Tibial artery (tissue), 4 donors: ENCODE results near the gene MAP9.

Experiments used
- DNase-seq, 2 donors: peaks; one replicate each; pipeline ENCODE4 v3.0.0-alpha.2; 2019
- H3K27ac ChIP-seq, 2 donors: fragments of 200-600 bp; sonication (generic) in 1 of 2; 1 replicate in 1 of 2; 2 replicates in 1 of 2; pipeline ENCODE4 v1.5.1; 2018 to 2019; ENCODE audit warnings: mild to moderate bottlenecking in 1 of 2
- H3K27me3 ChIP-seq, 2 donors: fragments of 200-600 bp; sonication (generic) in 1 of 2; one replicate each; pipeline versions ENCODE4 v1.5.1 to v1.6.0; 2016 to 2019
- H3K36me3 ChIP-seq, 3 donors: fragments of 200-600 bp; sonication (generic) in 2 of 3; one replicate each; pipeline ENCODE4 v1.5.1; 2016 to 2019; ENCODE audit warnings: mild to moderate bottlenecking in 2 of 3
- H3K4me1 ChIP-seq, 4 donors: fragments of 200-600 bp; sonication (generic) in 2 of 4; 1 replicate in 3 of 4; 2 replicates in 1 of 4; pipeline ENCODE4 v1.5.1; 2016 to 2019
- H3K4me3 ChIP-seq, 2 donors: fragments of 200-600 bp; sonication (generic) in 1 of 2; 1 replicate in 1 of 2; 2 replicates in 1 of 2; pipeline ENCODE4 v1.5.1; 2018 to 2019; ENCODE audit warnings: mild to moderate bottlenecking in 2 of 2
- H3K9me3 ChIP-seq, 3 donors: fragments of 200-600 bp; sonication (generic) in 1 of 3; one replicate each; pipeline ENCODE4 v1.5.1; 2016 to 2019
- intact Hi-C: fragments of 100-400 bp; cut with DNase I; formaldehyde crosslinking; loops from one replicate; pipeline ENCODE4 v1.15.0; 2023; ENCODE audit warnings: low total_unique reads
- TF ChIP-seq, protein P1 (sequence below), 2 experiments: fragments of 200-600 bp in 1 of 2; fragments of 450-650 bp in 1 of 2; IDR thresholded peaks; one replicate each; pipeline ENCODE4 v1.5.1; 2017 to 2019; ENCODE audit warnings: antibody characterized with exemption in 2 of 2, mild to moderate bottlenecking in 1 of 2, moderate library complexity in 1 of 2

MAP9 gene

DNA sequence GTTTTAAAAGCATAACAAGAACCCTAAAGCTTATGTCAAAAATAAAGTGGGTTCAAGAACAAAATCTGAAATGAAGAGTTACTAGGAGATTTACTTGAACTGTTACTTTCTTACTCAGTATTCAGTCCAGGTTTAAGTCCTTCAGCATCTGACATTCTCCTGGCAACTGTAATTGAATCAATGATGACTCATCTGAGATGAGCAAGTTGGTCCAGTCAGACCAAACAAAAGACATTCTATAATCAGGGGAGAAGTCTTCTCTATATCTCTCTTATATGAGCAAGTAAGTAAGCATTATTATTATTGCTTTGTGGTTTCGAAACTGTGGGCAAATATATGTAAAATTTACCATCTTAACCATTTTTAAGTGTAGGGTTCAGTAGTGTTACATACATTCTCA lies 34.6 kb downstream of the MAP9 start:
- intact Hi-C loops: no loop called here

GRCh38 chr4:155339999-155340398 lies 36.8 kb downstream of the MAP9 start:
- Histone ChIP-seq H3K36me3 (peaks cover 0 to 1% (median 0%) of the 10 kb centered on the region in 3 donors), H3K27ac (no peak overlapping the region), H3K4me1 (no peaks in the 10 kb centered on the region), H3K9me3 (no peaks in the 10 kb centered on the region), H3K27me3 (no peaks in the 10 kb centered on the region), H3K4me3 (no peak overlapping the region)
- no peak for DNase-seq
- intact Hi-C loops: no loop called here
- TF ChIP-seq, protein P1, sequence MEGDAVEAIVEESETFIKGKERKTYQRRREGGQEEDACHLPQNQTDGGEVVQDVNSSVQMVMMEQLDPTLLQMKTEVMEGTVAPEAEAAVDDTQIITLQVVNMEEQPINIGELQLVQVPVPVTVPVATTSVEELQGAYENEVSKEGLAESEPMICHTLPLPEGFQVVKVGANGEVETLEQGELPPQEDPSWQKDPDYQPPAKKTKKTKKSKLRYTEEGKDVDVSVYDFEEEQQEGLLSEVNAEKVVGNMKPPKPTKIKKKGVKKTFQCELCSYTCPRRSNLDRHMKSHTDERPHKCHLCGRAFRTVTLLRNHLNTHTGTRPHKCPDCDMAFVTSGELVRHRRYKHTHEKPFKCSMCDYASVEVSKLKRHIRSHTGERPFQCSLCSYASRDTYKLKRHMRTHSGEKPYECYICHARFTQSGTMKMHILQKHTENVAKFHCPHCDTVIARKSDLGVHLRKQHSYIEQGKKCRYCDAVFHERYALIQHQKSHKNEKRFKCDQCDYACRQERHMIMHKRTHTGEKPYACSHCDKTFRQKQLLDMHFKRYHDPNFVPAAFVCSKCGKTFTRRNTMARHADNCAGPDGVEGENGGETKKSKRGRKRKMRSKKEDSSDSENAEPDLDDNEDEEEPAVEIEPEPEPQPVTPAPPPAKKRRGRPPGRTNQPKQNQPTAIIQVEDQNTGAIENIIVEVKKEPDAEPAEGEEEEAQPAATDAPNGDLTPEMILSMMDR (IDR thresholded peaks at IDR 0.05): no peak

More for the DNA sequence above, 34.6 kb downstream of the MAP9 start:
- Histone ChIP-seq H3K27ac (no peak overlapping the region), H3K9me3 (no peaks in the 10 kb centered on the region), H3K4me3 (no peak overlapping the region), H3K36me3 (peaks cover 1 to 15% (median 7%) of the 10 kb centered on the region in 3 donors), H3K4me1 (no peaks in the 10 kb centered on the region), H3K27me3 (no peaks in the 10 kb centered on the region)
- TF ChIP-seq, protein P1 (IDR thresholded peaks at IDR 0.05): no peak
- no peak for DNase-seq

DNA sequence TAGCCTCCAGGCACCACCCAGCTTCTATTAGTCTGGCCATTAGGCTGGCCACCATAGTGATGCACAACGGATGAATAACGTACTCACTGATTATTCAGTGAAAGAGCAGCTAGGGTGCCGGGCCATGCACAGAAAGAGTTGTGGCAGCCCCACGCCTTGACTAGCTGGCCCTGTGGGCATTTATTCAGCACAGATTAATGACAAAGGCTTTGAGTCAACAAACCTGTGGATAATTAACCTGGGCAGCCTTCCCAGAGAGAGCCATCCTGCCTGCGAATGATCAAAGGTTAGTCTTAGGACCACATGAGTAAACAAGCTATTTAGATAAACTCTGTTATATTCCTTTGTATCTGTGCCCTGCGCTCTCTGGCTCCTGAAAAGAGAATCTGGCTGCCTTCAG lies 37.2 kb downstream of the MAP9 start:
- H3K27ac ChIP-seq: no peak overlapping the region
- TF ChIP-seq, protein P1 (IDR thresholded peaks at IDR 0.05): no peak
- no peaks in the 10 kb centered on the region for H3K36me3 ChIP-seq
- no peaks in the 10 kb centered on the region for H3K27me3 ChIP-seq
- H3K4me3 ChIP-seq: no peak overlapping the region
- no peaks in the 10 kb centered on the region for H3K9me3 ChIP-seq
- intact Hi-C loops: no loop called here
- no peaks in the 10 kb centered on the region for H3K4me1 ChIP-seq
- DNase-seq: no peak

DNA sequence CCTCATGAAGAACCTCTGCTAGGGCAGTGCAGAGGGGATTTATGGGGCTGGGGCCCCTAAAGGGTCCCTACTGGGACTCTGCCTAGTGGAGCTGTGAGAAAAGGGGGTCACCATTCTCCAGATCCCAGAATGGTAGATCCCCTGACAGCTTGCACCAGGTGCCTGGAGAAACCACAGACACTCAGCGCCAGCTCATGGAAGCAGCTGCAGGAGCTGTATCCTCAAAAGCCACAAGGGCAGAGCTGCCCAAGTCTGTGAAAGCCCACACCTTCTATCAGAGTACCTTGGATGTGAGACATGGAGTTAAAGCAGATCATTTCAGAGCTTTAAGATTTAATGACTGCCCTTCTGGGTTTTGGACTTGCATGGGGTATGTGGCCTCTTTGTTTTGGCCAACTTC lies 38.6 kb downstream of the MAP9 start:
- Histone ChIP-seq H3K9me3 (no peaks in the 10 kb centered on the region), H3K36me3 (no peaks in the 10 kb centered on the region), H3K4me1 (no peaks in the 10 kb centered on the region), H3K27me3 (no peaks in the 10 kb centered on the region), H3K4me3 (no peak overlapping the region), H3K27ac (no peak overlapping the region)
- TF ChIP-seq, protein P1 (IDR thresholded peaks at IDR 0.05): no peak
- intact Hi-C loops: no loop called here
- DNase-seq: no peak

GRCh38 chr4:155336242-155336641 lies 40.5 kb downstream of the MAP9 start:
- Histone ChIP-seq H3K27ac (no peak overlapping the region), H3K9me3 (no peaks in the 10 kb centered on the region), H3K4me3 (no peak overlapping the region), H3K4me1 (no peaks in the 10 kb centered on the region), H3K36me3 (no peaks in the 10 kb centered on the region), H3K27me3 (no peaks in the 10 kb centered on the region)
- DNase-seq: no peak
- TF ChIP-seq, protein P1 (IDR thresholded peaks at IDR 0.05): no peak
- intact Hi-C loops: no loop called here

GRCh38 chr4:155331478-155331877 lies 45.3 kb downstream of the MAP9 start:
- H3K4me3 ChIP-seq: no peak overlapping the region
- no peaks in the 10 kb centered on the region for H3K4me1 ChIP-seq
- H3K27ac ChIP-seq: no peak overlapping the region
- no peaks in the 10 kb centered on the region for H3K9me3 ChIP-seq
- DNase-seq: no peak
- intact Hi-C loops: no loop called here
- TF ChIP-seq, protein P1 (IDR thresholded peaks at IDR 0.05): no peak
- H3K36me3 ChIP-seq: no peaks in the 10 kb centered on the region
- no peaks in the 10 kb centered on the region for H3K27me3 ChIP-seq
